Measurements from ENCODE around the gene AHI1.

GRCh38 chr6:135250234-135250633 is 247.3 kb downstream of the AHI1 start:
- no peak for TF ChIP-seq CTCF (IDR thresholded peaks at IDR 0.05)
- TF ChIP-seq POLR2A (IDR thresholded peaks at IDR 0.05) = no peak
- no peak for TF ChIP-seq EP300 (IDR thresholded peaks at IDR 0.05)

Measured in tibial nerve (tissue), 4 donors.